Bronchial epithelial cell (primary cell): ENCODE measurements around the gene MMP17. TPM values are rescaled to one million over a fixed set of nuclear protein-coding genes. Genes with fewer than 3 reads are reported as not detected.

Experiments
- DNase-seq: peaks from one replicate; pipeline ENCODE4 v3.0.0-alpha.2; 2010; ENCODE audit warnings: low read depth
- FAIRE-seq: peaks from 2 replicates; lab custom pipeline; 2011; peaks lifted over from hg19 to GRCh38; lab: Jason Lieb, UNC
- H3K27me3 ChIP-seq: 2 replicates; pipeline ENCODE4 v1.5.1; 2011; ENCODE audit warnings: low read length; ENCODE audit not compliant: control insufficient read depth, insufficient read depth
- H3K36me3 ChIP-seq: 2 replicates; pipeline ENCODE4 v1.5.1; 2011; ENCODE audit warnings: low read length; ENCODE audit not compliant: control insufficient read depth, insufficient read depth
- H3K4me3 ChIP-seq: 2 replicates; pipeline ENCODE4 v1.5.1; 2011; ENCODE audit warnings: mild to moderate bottlenecking, low read depth, low read length, control low read depth
- total RNA-seq: library from RNA; depleted of rRNA; stranded (reverse); fragments of >200 nt; gene quantifications from 2 replicates; pipeline ENCODE4 v1.2.1, GENCODE V29; 2014
- TF ChIP-seq, protein P1 (sequence below): IDR thresholded peaks from 2 replicates; pipeline ENCODE4 v1.5.1; 2011; ENCODE audit warnings: mild to moderate bottlenecking, moderate library complexity, low read length, control low read depth, inconsistent platforms; ENCODE audit not compliant: insufficient read depth, severe bottlenecking

The MMP17 gene
- total RNA-seq, 1 donor from 2014 or later, result 4.5 TPM

- peak overlapping the region; percentile 41 for H3K4me3 ChIP-seq
- no peaks in the 10 kb centered on the region for H3K27me3 ChIP-seq
- TF ChIP-seq, protein P1, sequence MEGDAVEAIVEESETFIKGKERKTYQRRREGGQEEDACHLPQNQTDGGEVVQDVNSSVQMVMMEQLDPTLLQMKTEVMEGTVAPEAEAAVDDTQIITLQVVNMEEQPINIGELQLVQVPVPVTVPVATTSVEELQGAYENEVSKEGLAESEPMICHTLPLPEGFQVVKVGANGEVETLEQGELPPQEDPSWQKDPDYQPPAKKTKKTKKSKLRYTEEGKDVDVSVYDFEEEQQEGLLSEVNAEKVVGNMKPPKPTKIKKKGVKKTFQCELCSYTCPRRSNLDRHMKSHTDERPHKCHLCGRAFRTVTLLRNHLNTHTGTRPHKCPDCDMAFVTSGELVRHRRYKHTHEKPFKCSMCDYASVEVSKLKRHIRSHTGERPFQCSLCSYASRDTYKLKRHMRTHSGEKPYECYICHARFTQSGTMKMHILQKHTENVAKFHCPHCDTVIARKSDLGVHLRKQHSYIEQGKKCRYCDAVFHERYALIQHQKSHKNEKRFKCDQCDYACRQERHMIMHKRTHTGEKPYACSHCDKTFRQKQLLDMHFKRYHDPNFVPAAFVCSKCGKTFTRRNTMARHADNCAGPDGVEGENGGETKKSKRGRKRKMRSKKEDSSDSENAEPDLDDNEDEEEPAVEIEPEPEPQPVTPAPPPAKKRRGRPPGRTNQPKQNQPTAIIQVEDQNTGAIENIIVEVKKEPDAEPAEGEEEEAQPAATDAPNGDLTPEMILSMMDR, result no peak
- no peak for FAIRE-seq
- DNase-seq, result peak; percentile 33
- no peaks in the 10 kb centered on the region for H3K36me3 ChIP-seq
Measured at GRCh38 chr12:131832321-131833231, 4.4 kb downstream of the MMP17 start.

DNA sequence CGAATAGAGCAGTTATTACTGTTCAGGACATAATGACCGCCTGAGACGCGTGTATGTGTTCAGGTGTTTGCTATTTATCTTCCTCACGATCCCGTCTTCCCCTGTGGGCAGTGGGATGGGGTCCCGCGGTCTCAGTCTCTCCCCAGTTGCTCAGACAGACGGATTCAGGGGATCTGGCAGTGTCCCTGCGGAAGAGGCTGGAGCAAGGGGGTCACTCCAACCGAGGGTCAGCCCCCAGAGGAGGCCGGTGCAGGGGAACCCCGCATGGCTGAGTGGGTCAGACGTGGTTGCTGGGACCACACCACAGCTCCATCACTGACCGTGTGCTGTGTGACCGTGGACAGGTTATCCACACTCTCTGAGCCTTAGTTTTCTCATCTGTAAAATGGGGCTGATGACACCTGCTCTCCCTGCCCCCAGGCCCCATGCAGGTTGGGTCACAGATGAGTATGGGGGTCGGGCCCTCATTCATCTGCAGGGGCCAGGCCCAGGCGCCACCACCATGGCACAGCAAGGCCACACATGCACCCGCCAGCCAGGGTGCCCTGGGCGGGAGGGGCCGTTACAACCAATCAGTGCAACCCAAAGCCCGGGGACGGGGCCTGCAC, 5.2 kb downstream of the MMP17 start:
- DNase-seq (no peak), FAIRE-seq (no peak)
- Histone ChIP-seq H3K27me3 (no peaks in the 10 kb centered on the region), H3K36me3 (no peaks in the 10 kb centered on the region), H3K4me3 (no peak overlapping the region)
- TF ChIP-seq, protein P1, result no peak

GRCh38 chr12:131833896-131834641, 5.9 kb downstream of the MMP17 start:
- Histone ChIP-seq H3K4me3 (no peak overlapping the region), H3K36me3 (no peaks in the 10 kb centered on the region), H3K27me3 (no peaks in the 10 kb centered on the region)
- DNase-seq (no peak), FAIRE-seq (no peak)
- TF ChIP-seq, protein P1, result peak; percentile 52

DNA sequence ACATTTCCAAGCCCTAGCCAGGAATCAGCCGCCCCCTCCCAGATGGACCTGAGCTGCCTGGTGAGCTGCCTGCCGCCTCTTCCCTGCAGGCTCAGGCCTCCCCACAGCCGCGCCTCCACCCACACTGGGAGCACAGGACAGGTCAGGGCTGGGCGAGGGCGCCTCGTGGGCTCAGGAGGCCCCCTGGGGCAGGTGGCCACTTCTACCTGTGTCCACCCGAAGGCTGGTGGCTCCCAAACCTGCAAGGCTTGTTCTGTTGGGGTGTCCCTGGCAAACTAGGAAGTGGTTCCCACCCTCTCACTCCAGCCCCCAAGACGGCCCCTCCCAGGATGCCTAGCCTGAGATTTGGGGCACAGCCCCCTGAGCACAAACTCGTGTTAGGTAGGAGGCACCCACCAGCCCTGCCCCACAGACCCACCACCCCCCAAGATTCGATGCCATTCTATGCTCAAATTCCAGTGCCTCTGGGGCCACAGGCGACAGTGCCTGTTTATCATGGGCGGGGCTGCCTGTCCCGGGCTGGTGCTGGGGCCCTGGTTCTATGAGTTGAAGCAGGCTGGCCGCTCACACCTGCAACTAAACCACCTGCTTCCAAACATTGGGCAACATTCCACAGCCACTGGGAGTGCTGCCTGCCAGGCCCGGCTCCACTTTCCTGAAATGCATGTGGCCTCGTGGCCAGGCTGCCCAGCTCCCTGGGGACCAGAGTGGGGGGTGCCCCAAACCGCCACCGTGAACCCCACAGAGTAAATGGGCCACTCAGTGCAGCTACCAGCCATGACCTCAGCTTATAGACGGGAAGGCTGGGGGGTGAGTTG, 6.8 kb downstream of the MMP17 start:
- Histone ChIP-seq H3K4me3 (no peak overlapping the region), H3K27me3 (no peaks in the 10 kb centered on the region), H3K36me3 (no peaks in the 10 kb centered on the region)
- TF ChIP-seq, protein P1, result no peak
- DNase-seq, result no peak
- no peak for FAIRE-seq

DNA sequence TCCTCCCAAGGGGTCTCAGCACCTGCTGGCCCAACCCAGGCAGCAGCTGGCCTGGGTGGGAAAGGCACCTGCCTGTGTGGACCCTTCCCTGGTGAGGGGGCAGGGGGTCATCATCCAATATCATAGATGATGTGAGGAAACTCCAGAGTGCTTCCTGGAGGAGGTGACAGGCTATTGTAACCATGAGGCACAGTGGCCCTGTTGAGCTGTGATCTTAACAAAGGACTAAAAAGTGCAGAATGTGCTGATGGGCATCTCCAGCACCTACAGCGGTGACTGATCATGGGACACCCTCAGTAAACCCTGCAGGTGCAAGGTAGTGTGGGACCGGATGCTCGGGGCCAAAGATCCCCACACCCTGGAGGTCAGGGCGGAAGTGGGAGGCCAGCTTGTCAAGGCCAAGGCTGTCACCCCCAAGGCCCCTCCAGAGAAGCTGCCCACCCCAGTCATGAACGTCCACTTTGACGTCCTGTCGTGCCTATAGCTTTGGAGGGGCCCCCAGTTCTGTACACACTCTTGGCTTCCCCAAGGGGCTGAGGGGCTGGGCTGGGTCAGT, 7.5 kb downstream of the MMP17 start:
- H3K36me3 ChIP-seq, result no peaks in the 10 kb centered on the region
- DNase-seq (no peak), FAIRE-seq (no peak)
- TF ChIP-seq, protein P1, result no peak
- H3K27me3 ChIP-seq, result no peaks in the 10 kb centered on the region
- H3K4me3 ChIP-seq, result no peak overlapping the region
